PC-3 (cell line): ENCODE measurements around the gene PRSS27. TPM values are rescaled to one million over a fixed set of nuclear protein-coding genes. Genes with fewer than 3 reads are reported as not detected.

Source experiments
- ATAC-seq: fragments of 200-7000 bp; cut with Tn5 transposase; 2 replicates; pipeline ENCODE4 v1.9.1; 2020; ENCODE audit warnings: mild to moderate bottlenecking, moderate library complexity
- BruUV-seq: library from RNA; stranded (reverse); fragments of 400-500 nt; replicated peaks from 2 replicates; lab custom pipeline; 2021; lab: Mats Ljungman, UMichigan
- CTCF ChIA-PET: fragments of 300-600 bp; sonication (Branson Sonifier 250); formaldehyde crosslinking; loops from one replicate; lab custom pipeline; 2022; ENCODE audit warnings: antibody characterized with exemption; lab: Charles Lee
- POLR2A ChIA-PET: fragments of 300-600 bp; sonication (Branson Sonifier 250); formaldehyde crosslinking; loops from one replicate; lab custom pipeline; 2022; ENCODE audit warnings: antibody characterized with exemption; ENCODE audit not compliant: unreplicated experiment; lab: Charles Lee
- DNase-seq: peaks from one replicate; pipeline ENCODE4 v3.0.0-alpha.2; 2015
- H2AFZ ChIP-seq: fragments of 300-600 bp; sonication (generic); 2 replicates; pipeline ENCODE4 v1.6.0; 2016; ENCODE audit warnings: antibody characterized with exemption, low read length
- H3F3A ChIP-seq: fragments of 300-600 bp; sonication (generic); one replicate; pipeline ENCODE4 v1.6.0; 2017; ENCODE audit warnings: antibody characterized with exemption, low read length, control low read depth, mild to moderate bottlenecking; ENCODE audit not compliant: unreplicated experiment
- H3K27ac ChIP-seq: fragments of 300-600 bp; sonication (generic); 2 replicates; pipeline ENCODE4 v1.5.1; 2016; ENCODE audit warnings: mild to moderate bottlenecking, low read length
- H3K27me3 ChIP-seq: fragments of 300-600 bp; sonication (generic); 2 replicates; pipeline ENCODE4 v1.6.1; 2016; ENCODE audit warnings: low read length, mixed read lengths
- H3K36me3 ChIP-seq: fragments of 300-600 bp; sonication (generic); 2 replicates; pipeline ENCODE4 v1.6.1; 2016; ENCODE audit warnings: low read depth, mixed run types, low read length, mixed read lengths
- H3K4me1 ChIP-seq: fragments of 300-600 bp; sonication (generic); 2 replicates; pipeline ENCODE4 v1.5.1; 2016; ENCODE audit warnings: low read length; ENCODE audit not compliant: insufficient read depth
- H3K4me2 ChIP-seq: fragments of 300-600 bp; sonication (generic); 2 replicates; pipeline ENCODE4 v1.6.0; 2016; ENCODE audit warnings: low read length
- H3K4me3 ChIP-seq: fragments of 300-600 bp; sonication (generic); 2 replicates; pipeline ENCODE4 v1.5.1; 2016; ENCODE audit warnings: mild to moderate bottlenecking, low read length, mixed read lengths
- H3K79me2 ChIP-seq: fragments of 300-600 bp; sonication (generic); 2 replicates; pipeline ENCODE4 v1.6.1; 2017; ENCODE audit warnings: low read length, mixed read lengths
- H3K9ac ChIP-seq: fragments of 300-600 bp; sonication (generic); 2 replicates; pipeline ENCODE4 v1.6.0; 2016; ENCODE audit warnings: mild to moderate bottlenecking, low read length
- H3K9me2 ChIP-seq: fragments of 300-600 bp; sonication (generic); replicated peaks from 2 replicates; pipeline ENCODE4 v1.6.1; 2016; ENCODE audit warnings: mixed run types, low read length, mixed read lengths
- H3K9me3 ChIP-seq: fragments of 300-600 bp; sonication (generic); 2 replicates; pipeline ENCODE4 v1.6.1; 2016; ENCODE audit warnings: low read length, mixed read lengths
- H4K20me1 ChIP-seq: fragments of 300-600 bp; sonication (generic); 2 replicates; pipeline ENCODE4 v1.6.1; 2016; ENCODE audit warnings: low read length, mixed read lengths
- EZH2 ChIP-seq: fragments of 300-600 bp; sonication (generic); IDR thresholded peaks from one replicate; pipeline ENCODE4 v1.6.1; 2017; ENCODE audit warnings: antibody characterized with exemption, mild to moderate bottlenecking, low read length; ENCODE audit not compliant: unreplicated experiment
- EZH2phosphoT487 ChIP-seq: fragments of 300-600 bp; sonication (generic); IDR thresholded peaks from 2 replicates; pipeline ENCODE4 v1.6.1; 2018; ENCODE audit warnings: mild to moderate bottlenecking, antibody characterized with exemption, low read length, borderline replicate concordance
- intact Hi-C: fragments of 100-400 bp; cut with micrococcal nuclease; formaldehyde crosslinking; loops from 2 replicates; pipeline ENCODE4 v1.9.0; 2023
- total RNA-seq: library from RNA; depleted of rRNA; stranded (reverse); fragments of >200 nt; gene quantifications from 2 replicates; pipeline ENCODE4 v1.2.3, GENCODE V29; 2014
- TF ChIP-seq, protein P1 (sequence below): fragments of 300-600 bp; sonication (generic); conservative IDR thresholded peaks from 2 replicates; pipeline ENCODE4 v1.5.1; 2017; ENCODE audit warnings: antibody characterized with exemption, low read depth, mild to moderate bottlenecking, low read length

The PRSS27 gene
- total RNA-seq, 1 experiment from 2014 or later: 1.2 TPM

DNA sequence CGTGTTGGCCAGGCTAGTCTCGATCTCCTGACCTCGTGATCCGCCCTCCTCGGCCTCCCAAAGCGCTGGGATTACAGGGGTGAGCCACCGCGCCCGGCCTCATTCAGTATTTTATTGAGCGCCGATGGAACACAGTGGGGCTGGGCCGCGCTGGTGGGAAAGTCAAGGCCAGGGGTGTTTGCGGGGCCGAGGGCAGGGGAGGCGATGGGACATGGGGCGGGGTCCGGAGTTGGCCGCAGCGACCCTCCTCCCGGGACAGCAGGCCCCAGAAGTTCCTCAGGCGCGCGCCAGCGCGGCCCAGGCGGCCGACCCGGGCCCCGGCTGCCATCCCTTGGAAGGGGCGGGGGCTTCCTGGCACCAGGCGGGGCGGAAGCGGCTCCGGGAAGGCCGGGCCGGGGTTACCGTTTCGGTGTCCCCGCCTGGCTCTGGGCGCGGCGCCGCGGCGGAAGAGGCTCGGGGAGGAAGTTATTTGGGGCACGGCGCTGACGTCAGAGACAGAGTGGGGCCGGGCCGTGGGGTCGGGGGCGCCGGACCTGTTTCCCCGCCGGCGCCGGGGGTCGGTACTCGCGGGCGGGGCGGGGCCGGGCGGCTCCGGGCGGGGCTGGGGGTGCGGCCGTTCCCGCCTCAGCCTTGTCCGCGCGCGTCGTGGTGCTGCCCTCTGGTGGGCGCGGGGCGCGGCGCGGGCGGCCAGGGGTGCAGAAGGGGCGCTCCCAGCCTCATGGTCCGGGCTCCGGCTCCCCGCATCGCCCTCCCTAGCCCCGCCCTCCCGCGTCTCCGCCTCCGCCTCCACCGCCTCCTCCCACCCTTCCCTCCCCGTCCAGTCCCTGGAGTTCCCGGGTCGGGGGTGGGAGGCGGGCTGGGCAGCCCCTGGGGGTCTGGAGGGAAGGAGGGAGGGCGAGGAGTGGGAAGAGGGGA lies 952 bp upstream of the PRSS27 start:
- no peaks in the 10 kb centered on the region for H3K36me3 ChIP-seq
- H3K9me3 ChIP-seq: no peaks in the 10 kb centered on the region
- H3K4me1 ChIP-seq: peaks cover 15% of the 10 kb centered on the region
- H3K4me2 ChIP-seq: peak overlapping the region; percentile 73
- peak overlapping the region; percentile 79 for H3K9ac ChIP-seq
- peak overlapping the region; percentile 42; the same call in 1 of the 2 replicates for H3K27ac ChIP-seq
- ATAC-seq: peak; percentile 78
- no peaks in the 10 kb centered on the region for H3K79me2 ChIP-seq
- H3K27me3 ChIP-seq: no peaks in the 10 kb centered on the region
- ChIA-PET CTCF (no interaction called here), POLR2A (no interaction called here)
- peak overlapping the region; percentile 68 for H3K4me3 ChIP-seq
- H2AFZ ChIP-seq: peak overlapping the region; percentile 77
- peak; percentile 80 for DNase-seq
- no peak for TF ChIP-seq EZH2phosphoT487
- no peak for TF ChIP-seq EZH2
- TF ChIP-seq, protein P1, sequence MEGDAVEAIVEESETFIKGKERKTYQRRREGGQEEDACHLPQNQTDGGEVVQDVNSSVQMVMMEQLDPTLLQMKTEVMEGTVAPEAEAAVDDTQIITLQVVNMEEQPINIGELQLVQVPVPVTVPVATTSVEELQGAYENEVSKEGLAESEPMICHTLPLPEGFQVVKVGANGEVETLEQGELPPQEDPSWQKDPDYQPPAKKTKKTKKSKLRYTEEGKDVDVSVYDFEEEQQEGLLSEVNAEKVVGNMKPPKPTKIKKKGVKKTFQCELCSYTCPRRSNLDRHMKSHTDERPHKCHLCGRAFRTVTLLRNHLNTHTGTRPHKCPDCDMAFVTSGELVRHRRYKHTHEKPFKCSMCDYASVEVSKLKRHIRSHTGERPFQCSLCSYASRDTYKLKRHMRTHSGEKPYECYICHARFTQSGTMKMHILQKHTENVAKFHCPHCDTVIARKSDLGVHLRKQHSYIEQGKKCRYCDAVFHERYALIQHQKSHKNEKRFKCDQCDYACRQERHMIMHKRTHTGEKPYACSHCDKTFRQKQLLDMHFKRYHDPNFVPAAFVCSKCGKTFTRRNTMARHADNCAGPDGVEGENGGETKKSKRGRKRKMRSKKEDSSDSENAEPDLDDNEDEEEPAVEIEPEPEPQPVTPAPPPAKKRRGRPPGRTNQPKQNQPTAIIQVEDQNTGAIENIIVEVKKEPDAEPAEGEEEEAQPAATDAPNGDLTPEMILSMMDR: 0 out of 2 replicates have a peak, but pooled peaks have one; percentile 17
- intact Hi-C loops: loop anchor here (5.0 kb wide), 1 partner anchor 39 kb away; the partner anchor contains the start of gene KCTD5
- H3F3A ChIP-seq: no peaks in the 10 kb centered on the region
- H4K20me1 ChIP-seq: no peaks in the 10 kb centered on the region
- H3K9me2 ChIP-seq: no peaks in the 10 kb centered on the region
- BruUV-seq: no TSS peak

DNA sequence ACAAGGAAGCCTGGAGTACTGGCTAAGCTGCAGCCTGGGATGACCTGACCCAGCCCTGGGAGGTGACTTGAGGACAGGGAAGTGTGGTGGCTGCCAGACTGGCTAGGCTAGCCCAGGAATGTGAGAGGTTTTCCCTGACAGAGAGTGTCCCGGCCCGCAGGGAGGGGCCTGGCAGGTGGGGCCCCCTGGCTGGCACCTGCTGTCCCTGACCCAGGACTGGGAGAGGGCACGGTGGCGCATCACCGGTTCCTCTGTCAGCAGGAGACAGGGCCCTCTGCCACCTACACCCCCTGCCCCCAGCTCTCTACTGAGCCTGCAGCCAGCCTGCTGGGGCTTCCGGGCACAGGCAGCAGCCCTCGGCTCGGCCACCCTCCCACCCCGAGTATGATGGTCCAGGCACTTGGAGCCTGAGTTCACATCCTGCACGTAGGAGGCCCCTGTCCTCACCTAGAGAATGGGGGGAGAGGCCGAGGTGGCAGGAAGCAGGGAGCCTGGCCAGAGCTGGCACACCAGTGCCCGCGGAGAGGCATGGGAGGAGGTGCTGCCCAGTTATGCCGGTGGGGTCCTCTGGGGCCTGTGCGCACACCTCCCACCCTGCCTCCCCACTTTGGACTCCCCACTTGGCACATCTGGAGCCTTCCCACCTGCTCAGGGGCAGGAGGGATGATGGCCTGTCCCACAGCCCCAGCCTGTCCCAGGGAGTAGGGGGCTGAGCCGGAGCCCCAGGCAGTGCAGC lies 528 bp downstream of the PRSS27 start:
- intact Hi-C loops: loop anchor here (5.0 kb wide), 1 partner anchor 37 kb away; the partner anchor contains the start of gene KCTD5

More for the DNA sequence above, 528 bp downstream of the PRSS27 start:
- H3K27me3 ChIP-seq: no peaks in the 10 kb centered on the region
- no peaks in the 10 kb centered on the region for H4K20me1 ChIP-seq
- H3K4me1 ChIP-seq: peaks cover 15% of the 10 kb centered on the region
- ChIA-PET POLR2A (no interaction called here), CTCF (no interaction called here)
- TF ChIP-seq EZH2phosphoT487 (no peak), EZH2 (no peak)
- TF ChIP-seq, protein P1: no peak
- H3K9ac ChIP-seq: no peak overlapping the region
- no TSS peak for BruUV-seq
- H3F3A ChIP-seq: no peaks in the 10 kb centered on the region
- 0 out of 2 replicates have a peak, but pooled peaks have one; percentile 5 for ATAC-seq
- no peaks in the 10 kb centered on the region for H3K36me3 ChIP-seq
- no peaks in the 10 kb centered on the region for H3K9me2 ChIP-seq
- H2AFZ ChIP-seq: no peak overlapping the region
- H3K79me2 ChIP-seq: no peaks in the 10 kb centered on the region
- H3K27ac ChIP-seq: no peak overlapping the region
- H3K9me3 ChIP-seq: no peaks in the 10 kb centered on the region
- DNase-seq: peak; percentile 18
- peak overlapping the region; percentile 73 for H3K4me2 ChIP-seq
- no peak overlapping the region; the same call in 1 of the 2 replicates for H3K4me3 ChIP-seq
